Transverse colon (tissue), 4 donors: ENCODE results near the gene NDUFB7.

Experiments used
- EP300 ChIP-seq: sonication (generic); formaldehyde crosslinking; IDR thresholded peaks from one replicate; pipeline ENCODE4 v1.6.1; 2017; ENCODE audit warnings: antibody characterized with exemption, low read depth
- POLR2A ChIP-seq: fragments of 450-650 bp; IDR thresholded peaks from one replicate; pipeline ENCODE4 v1.6.1; 2016; ENCODE audit warnings: antibody characterized with exemption, mild to moderate bottlenecking, moderate library complexity
- POLR2AphosphoS5 ChIP-seq, 3 donors: sonication (generic); formaldehyde crosslinking; IDR thresholded peaks; one replicate each; pipeline ENCODE4 v1.6.1; 2016; ENCODE audit warnings: antibody characterized with exemption in 3 of 3
- TF ChIP-seq, protein P1 (sequence below), 5 experiments: fragments of 200-600 bp in 3 of 5; fragments of 450-650 bp in 2 of 5; sonication (generic) in 3 of 5; IDR thresholded peaks; 1 replicate in 2 of 5; 2 replicates in 3 of 5; pipeline ENCODE4 v1.5.1; 2016 to 2017; ENCODE audit warnings: antibody characterized with exemption in 5 of 5, inconsistent platforms in 3 of 5, mild to moderate bottlenecking in 2 of 5, moderate library complexity in 1 of 5

DNA sequence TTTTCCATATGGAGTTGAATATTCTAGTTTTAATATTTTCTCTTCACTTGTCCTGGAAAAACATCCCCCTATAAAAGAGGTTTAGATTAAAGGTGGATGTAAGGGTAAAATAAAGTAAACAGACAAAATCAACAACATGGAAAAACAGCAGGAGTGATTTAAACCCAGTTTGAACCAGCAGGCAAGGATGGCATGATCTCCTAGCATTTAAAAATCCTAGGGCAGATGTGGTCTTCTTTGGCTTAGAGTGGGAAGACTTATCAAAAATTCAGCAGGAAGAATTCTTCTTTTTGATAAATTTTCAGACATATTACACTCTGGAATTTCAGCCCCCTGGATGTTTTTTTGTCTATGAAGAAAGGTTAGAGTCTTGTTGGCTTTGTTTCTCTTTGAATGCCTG, 47.5 kb upstream of the NDUFB7 start:
- TF ChIP-seq POLR2A (no peak), POLR2AphosphoS5 (IDR thresholded peaks at IDR 0.05) (no peak), EP300 (no peak)
- TF ChIP-seq, protein P1, sequence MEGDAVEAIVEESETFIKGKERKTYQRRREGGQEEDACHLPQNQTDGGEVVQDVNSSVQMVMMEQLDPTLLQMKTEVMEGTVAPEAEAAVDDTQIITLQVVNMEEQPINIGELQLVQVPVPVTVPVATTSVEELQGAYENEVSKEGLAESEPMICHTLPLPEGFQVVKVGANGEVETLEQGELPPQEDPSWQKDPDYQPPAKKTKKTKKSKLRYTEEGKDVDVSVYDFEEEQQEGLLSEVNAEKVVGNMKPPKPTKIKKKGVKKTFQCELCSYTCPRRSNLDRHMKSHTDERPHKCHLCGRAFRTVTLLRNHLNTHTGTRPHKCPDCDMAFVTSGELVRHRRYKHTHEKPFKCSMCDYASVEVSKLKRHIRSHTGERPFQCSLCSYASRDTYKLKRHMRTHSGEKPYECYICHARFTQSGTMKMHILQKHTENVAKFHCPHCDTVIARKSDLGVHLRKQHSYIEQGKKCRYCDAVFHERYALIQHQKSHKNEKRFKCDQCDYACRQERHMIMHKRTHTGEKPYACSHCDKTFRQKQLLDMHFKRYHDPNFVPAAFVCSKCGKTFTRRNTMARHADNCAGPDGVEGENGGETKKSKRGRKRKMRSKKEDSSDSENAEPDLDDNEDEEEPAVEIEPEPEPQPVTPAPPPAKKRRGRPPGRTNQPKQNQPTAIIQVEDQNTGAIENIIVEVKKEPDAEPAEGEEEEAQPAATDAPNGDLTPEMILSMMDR (IDR thresholded peaks at IDR 0.05): no peak
